IMR-90 (cell line): ENCODE measurements around the gene PLEKHF1. TPM values are rescaled to one million over a fixed set of nuclear protein-coding genes. Genes with fewer than 3 reads are reported as not detected.

Source experiments
- ATAC-seq: fragments of 200-7000 bp; cut with Tn5 transposase; 2 replicates; pipeline ENCODE4 v1.9.1; 2020; ENCODE audit warnings: low read depth, mild to moderate bottlenecking, moderate library complexity
- BruUV-seq: library from RNA; stranded (reverse); fragments of 400-500 nt; replicated peaks from 2 replicates; lab custom pipeline; 2021; lab: Mats Ljungman, UMichigan
- CTCF ChIA-PET: fragments of 300-600 bp; formaldehyde crosslinking; extraction: SDS; loops from one replicate; lab custom pipeline; 2021; ENCODE audit warnings: antibody characterized with exemption; lab: Yijun Ruan, JAX
- POLR2A ChIA-PET: fragments of 300-600 bp; sonication (Branson Sonifier 250); formaldehyde crosslinking; loops from one replicate; lab custom pipeline; 2022; ENCODE audit warnings: antibody characterized with exemption; ENCODE audit not compliant: unreplicated experiment; lab: Charles Lee
- DNase-seq: peaks from one replicate; pipeline ENCODE4 v3.0.0; 2013
- H2AFZ ChIP-seq: replicated peaks from 2 replicates; pipeline ENCODE3; 2013; ENCODE audit warnings: low read length, mild to moderate bottlenecking; ENCODE audit not compliant: poor library complexity
- H2AK5ac ChIP-seq: 2 replicates; pipeline ENCODE4 v1.6.1; 2013; ENCODE audit warnings: low read depth, low read length, inconsistent platforms
- H2AK9ac ChIP-seq: replicated peaks from 2 replicates; pipeline ENCODE3; 2013; ENCODE audit warnings: mild to moderate bottlenecking, low read depth, low read length, moderate library complexity; ENCODE audit not compliant: poor library complexity
- H2BK120ac ChIP-seq: 2 replicates; pipeline ENCODE4 v1.6.1; 2013; ENCODE audit warnings: low read depth, low read length, inconsistent platforms
- H2BK15ac ChIP-seq: 3 replicates; pipeline ENCODE4 v1.6.1; 2013; ENCODE audit warnings: low read depth, low read length, inconsistent platforms
- H2BK20ac ChIP-seq: 2 replicates; pipeline ENCODE4 v1.6.1; 2013; ENCODE audit warnings: low read depth, mild to moderate bottlenecking, inconsistent platforms, low read length, moderate library complexity
- H2BK5ac ChIP-seq: 2 replicates; pipeline ENCODE4 v1.6.1; 2013; ENCODE audit warnings: mild to moderate bottlenecking, low read depth, low read length, inconsistent platforms; ENCODE audit not compliant: poor library complexity, severe bottlenecking
- H3K14ac ChIP-seq: replicated peaks from 2 replicates; pipeline ENCODE4 v1.6.1; 2013; ENCODE audit warnings: low read depth, low read length, inconsistent platforms
- H3K18ac ChIP-seq: 2 replicates; pipeline ENCODE4 v1.6.1; 2013; ENCODE audit warnings: low read depth, low read length, control low read depth
- H3K23ac ChIP-seq: 2 replicates; pipeline ENCODE4 v1.6.1; 2013; ENCODE audit warnings: low read depth, low read length, inconsistent platforms
- H3K27ac ChIP-seq: 2 replicates; pipeline ENCODE4 v1.5.1; 2013; ENCODE audit warnings: mild to moderate bottlenecking, control low read depth, low read length; ENCODE audit not compliant: insufficient read depth
- H3K27me3 ChIP-seq: 2 replicates; pipeline ENCODE4 v1.6.1; 2013; ENCODE audit warnings: low read length; ENCODE audit not compliant: control insufficient read depth, insufficient read depth
- H3K36me3 ChIP-seq: 2 replicates; pipeline ENCODE4 v1.6.1; 2013; ENCODE audit warnings: low read length, mixed read lengths; ENCODE audit not compliant: control insufficient read depth, insufficient read depth
- H3K4ac ChIP-seq: 2 replicates; pipeline ENCODE4 v1.6.1; 2013; ENCODE audit warnings: low read depth, low read length, inconsistent platforms
- H3K4me1 ChIP-seq: 2 replicates; pipeline ENCODE4 v1.6.1; 2013; ENCODE audit warnings: low read length, mixed read lengths; ENCODE audit not compliant: control insufficient read depth, insufficient read depth
- H3K4me2 ChIP-seq: 2 replicates; pipeline ENCODE4 v1.6.1; 2013; ENCODE audit warnings: low read depth, mild to moderate bottlenecking, control low read depth, low read length, moderate library complexity
- H3K4me3 ChIP-seq: 2 replicates; pipeline ENCODE4 v1.5.1; 2013; ENCODE audit warnings: low read depth, mild to moderate bottlenecking, control low read depth, low read length, moderate library complexity; ENCODE audit not compliant: insufficient read depth
- H3K56ac ChIP-seq: 2 replicates; pipeline ENCODE4 v1.6.1; 2013; ENCODE audit warnings: low read length, inconsistent platforms; ENCODE audit not compliant: insufficient read depth; ENCODE audit errors: extremely low read depth
- H3K79me1 ChIP-seq, 2 experiments: 2 replicates each; pipeline ENCODE4 v1.6.1; 2013; ENCODE audit warnings: low read length in 2 of 2, inconsistent platforms in 1 of 2, low read depth in 1 of 2
- H3K9ac ChIP-seq: 2 replicates; pipeline ENCODE4 v1.6.1; 2013; ENCODE audit warnings: low read depth, low read length, control low read depth
- H3K9me1 ChIP-seq: 2 replicates; pipeline ENCODE4 v1.6.1; 2013; ENCODE audit warnings: low read length, inconsistent platforms; ENCODE audit not compliant: insufficient read depth
- H3K9me3 ChIP-seq: 2 replicates; pipeline ENCODE4 v1.6.1; 2013; ENCODE audit warnings: low read length; ENCODE audit not compliant: control insufficient read depth, insufficient read depth
- H4K20me1 ChIP-seq: 2 replicates; pipeline ENCODE4 v1.6.1; 2013; ENCODE audit warnings: low read length, inconsistent platforms; ENCODE audit not compliant: insufficient read depth
- H4K5ac ChIP-seq: 2 replicates; pipeline ENCODE4 v1.6.1; 2013; ENCODE audit warnings: mild to moderate bottlenecking, low read depth, low read length, control low read depth
- H4K8ac ChIP-seq, 2 experiments: 2 replicates each; pipeline ENCODE4 v1.6.1; 2013; ENCODE audit warnings: low read depth in 2 of 2, low read length in 2 of 2, control low read depth in 1 of 2, inconsistent platforms in 1 of 2
- H4K91ac ChIP-seq: 2 replicates; pipeline ENCODE4 v1.6.1; 2013; ENCODE audit warnings: low read depth, low read length, inconsistent platforms; ENCODE audit not compliant: insufficient read depth
- USF2 ChIP-seq: fragments of 150-350 bp; IDR thresholded peaks from 2 replicates; pipeline ENCODE4 v1.6.1; 2017; ENCODE audit warnings: mild to moderate bottlenecking, antibody characterized with exemption, low read length, low read depth
- WGBS, 2 experiments: methylation state at CpG; one replicate each; pipeline versions ENCODE4 v1.1.5 to v1.1.7; 2013; ENCODE audit warnings: missing lambda C conversion rate in 2 of 2; ENCODE audit not compliant: insufficient read length in 1 of 2; ENCODE audit errors: extremely low coverage in 2 of 2; 5-methylcytosine and 5-hydroxymethylcytosine counted together
- dilution Hi-C: fragments of 300-500 bp; cut with HindIII; formaldehyde crosslinking; loops from one replicate; pipeline ENCODE4 v1.14.3; 2018; ENCODE audit warnings: low sequenced_read_pairs; ENCODE audit not compliant: unreplicated experiment
- in situ Hi-C: fragments of 300-500 bp; cut with MboI; formaldehyde crosslinking; loops from 3 replicates; pipeline ENCODE4 v1.14.3; 2019; ENCODE audit warnings: low sequenced_read_pairs, inconsistent platforms, mixed read lengths
- intact Hi-C: fragments of 100-400 bp; cut with micrococcal nuclease; formaldehyde crosslinking; loops from 2 replicates; pipeline ENCODE4 v1.10.0; 2022
- polyA plus RNA-seq, 3 experiments: library from polyadenylated mRNA; depleted of rRNA; stranded (reverse); fragments of >200 nt; gene quantifications; 2 replicates each; pipeline ENCODE4 v1.2.3, GENCODE V29; 2012; ENCODE audit warnings: low replicate concordance in 1 of 3
- total RNA-seq: library from RNA; depleted of rRNA; stranded (reverse); fragments of >200 nt; gene quantifications from 2 replicates; pipeline ENCODE4 v1.2.3, GENCODE V29; 2012

Gene PLEKHF1
- total and polyA plus RNA-seq, 2 of the 4 experiments (the other 2 are of a cell fraction) = 5.0 to 6.6 TPM

- dilution Hi-C loops = no loop called here
- H4K5ac ChIP-seq = no peak overlapping the region
- peak overlapping the region; percentile 81 for H2AFZ ChIP-seq
- peak overlapping the region; percentile 35; the same call in 1 of the 2 replicates for H3K4me2 ChIP-seq
- in situ Hi-C loops = no loop called here
- CTCF ChIA-PET = no interaction called here
- H3K4me1 ChIP-seq = no peaks in the 10 kb centered on the region
- no peak overlapping the region for H2BK5ac ChIP-seq
- H2AK5ac ChIP-seq = no peak overlapping the region
- H3K18ac ChIP-seq = no peak overlapping the region
- no peak overlapping the region for H3K4ac ChIP-seq
- WGBS, 2 experiments = no CpG with 5 or more reads among the region's 39 CpGs
- intact Hi-C loops = no loop called here
- DNase-seq = peak; percentile 5
- no peaks in the 10 kb centered on the region for H3K79me1 ChIP-seq
- no peak overlapping the region for H2BK20ac ChIP-seq
- H3K27me3 ChIP-seq = peaks cover 34% of the 10 kb centered on the region
- TF ChIP-seq USF2 = no peak
- no peak overlapping the region for H3K56ac ChIP-seq
- no peak overlapping the region for H3K9ac ChIP-seq
- no peak overlapping the region for H3K27ac ChIP-seq
- H4K8ac ChIP-seq = no peak overlapping the region
- no peaks in the 10 kb centered on the region for H3K9me3 ChIP-seq
- H3K14ac ChIP-seq = no peak overlapping the region
- no peaks in the 10 kb centered on the region for H4K20me1 ChIP-seq
- H3K9me1 ChIP-seq = no peaks in the 10 kb centered on the region
- no peak overlapping the region for H2AK9ac ChIP-seq
- H2BK15ac ChIP-seq = no peak overlapping the region
- peak; percentile 80 for ATAC-seq
- H3K36me3 ChIP-seq = no peaks in the 10 kb centered on the region
- H3K23ac ChIP-seq = no peak overlapping the region
- no peak overlapping the region for H3K4me3 ChIP-seq
- POLR2A ChIA-PET = no interaction called here
- H4K91ac ChIP-seq = no peak overlapping the region
- H2BK120ac ChIP-seq = no peak overlapping the region
- no TSS peak for BruUV-seq
These were observed 58.9 kb downstream of the PLEKHF1 start for GRCh38 chr19:29724102-29724641.
